ENCODE data around the gene RPRD1B. TPM values are rescaled to one million over a fixed set of nuclear protein-coding genes. Genes with fewer than 3 reads are reported as not detected.
A peak's percentile ranks its signal among the peaks of the same experiment; 100 is the strongest.

The RPRD1B gene, protein sequence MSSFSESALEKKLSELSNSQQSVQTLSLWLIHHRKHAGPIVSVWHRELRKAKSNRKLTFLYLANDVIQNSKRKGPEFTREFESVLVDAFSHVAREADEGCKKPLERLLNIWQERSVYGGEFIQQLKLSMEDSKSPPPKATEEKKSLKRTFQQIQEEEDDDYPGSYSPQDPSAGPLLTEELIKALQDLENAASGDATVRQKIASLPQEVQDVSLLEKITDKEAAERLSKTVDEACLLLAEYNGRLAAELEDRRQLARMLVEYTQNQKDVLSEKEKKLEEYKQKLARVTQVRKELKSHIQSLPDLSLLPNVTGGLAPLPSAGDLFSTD
- 102 and 112 TPM in 2 replicates for total RNA-seq (2022)
- Bru-seq, nascent RNA: percentile 98 among the genes with signal in this experiment
- BruChase-seq, experiment 1, labeled RNA remaining after a 2-hour chase: percentile 98 among the genes with signal in this experiment
- BruChase-seq, experiment 2, labeled RNA remaining after a 6-hour chase: percentile 95 among the genes with signal in this experiment
- long read RNA-seq, transcript RPRD1B-201 (7 exons, 3,874 nt): major isoform, 26 of 57 reads
- long read RNA-seq, partial matches to known transcripts: 4 of 57 reads
- long read RNA-seq, other reads (novel, unspliced or antisense): 27 of 57 reads

DNA sequence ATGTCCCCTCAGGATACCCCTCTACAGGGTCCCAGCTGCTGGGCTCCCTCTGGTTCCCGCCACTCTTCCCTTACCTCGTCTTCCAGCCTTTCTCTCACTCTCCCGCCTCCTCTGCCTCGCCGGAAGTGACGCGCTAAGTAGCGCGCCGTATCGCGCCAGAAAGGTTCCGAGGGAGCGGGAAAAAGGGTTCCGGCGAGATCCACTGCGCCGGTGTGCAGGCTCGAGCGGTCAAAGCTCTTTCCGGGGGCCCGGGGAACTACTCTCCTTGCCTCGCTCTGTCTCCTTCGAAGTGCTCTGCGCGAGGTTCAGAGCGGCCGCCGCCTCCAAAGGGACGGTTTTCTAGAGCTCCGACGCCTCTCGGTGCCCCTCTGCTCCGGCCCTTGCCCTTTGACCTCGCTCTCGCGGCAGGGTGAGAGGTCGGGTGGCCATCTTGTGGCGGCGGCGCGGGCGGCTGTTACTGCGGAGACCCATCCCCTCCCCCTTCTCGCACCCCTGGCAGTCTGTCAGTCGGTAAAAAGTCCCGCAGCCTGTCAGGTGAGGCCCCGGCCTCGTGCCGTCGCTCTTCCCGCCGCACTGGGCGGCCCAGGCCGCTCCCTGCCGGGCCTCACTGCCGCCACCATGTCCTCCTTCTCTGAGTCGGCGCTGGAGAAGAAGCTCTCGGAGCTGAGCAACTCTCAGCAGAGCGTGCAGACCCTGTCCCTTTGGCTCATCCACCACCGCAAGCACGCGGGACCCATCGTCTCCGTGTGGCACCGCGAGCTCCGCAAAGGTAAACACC lies at the start of gene RPRD1B, which contains the start of gene TTI1:
TSS of gene RPRD1B (plus strand) at position 417 of the 778 bp plus-strand sequence. CDS start at position 619, 202 bp downstream.
TSS of gene TTI1 (minus strand) at position 127 of the 778 bp plus-strand sequence. CDS start 19,640 bp downstream, outside the sequence.
- intact Hi-C loops (cut with micrococcal nuclease; ENCODE audit: unreplicated experiment): no loop called here
- CTCF ChIA-PET: interaction anchor here (0.6 to 2.3 kb wide), 6 partner anchors 20 to 437 kb away, joined by 3 to 8 read pairs (median 5); no protein-coding TSS in a partner anchor
- no peaks in the 10 kb centered on the region for H3K27me3 ChIP-seq (replicated peaks; ENCODE audit: control insufficient read depth, insufficient read depth, low read length)
- BruUV-seq (replicated peaks): no TSS peak
- Mint-ChIP-seq H3K27ac (ENCODE audit: unreplicated experiment) (peak within 1 kb of the TSS; percentile 97), H3K27me3 (ENCODE audit: insufficient read depth, unreplicated experiment) (no peaks in the 10 kb centered on the region), H3K4me1 (ENCODE audit: low read depth, unreplicated experiment) (peaks cover 43% of the 10 kb centered on the region), H3K36me3 (ENCODE audit: insufficient read depth, unreplicated experiment) (peaks cover 45% of the 10 kb centered on the region), H3K4me3 (ENCODE audit: unreplicated experiment) (peak within 1 kb of the TSS; percentile 95), H3K9me3 (ENCODE audit: unreplicated experiment) (no peaks in the 10 kb centered on the region)
- peaks cover 3% of the 10 kb centered on the region for H3K36me3 ChIP-seq (ENCODE audit: control insufficient read depth, insufficient read depth, low read length)
- H3K4me1 ChIP-seq: peaks cover 41% of the 10 kb centered on the region
- H3K9me3 ChIP-seq: no peaks in the 10 kb centered on the region
- TF ChIP-seq, protein P1, sequence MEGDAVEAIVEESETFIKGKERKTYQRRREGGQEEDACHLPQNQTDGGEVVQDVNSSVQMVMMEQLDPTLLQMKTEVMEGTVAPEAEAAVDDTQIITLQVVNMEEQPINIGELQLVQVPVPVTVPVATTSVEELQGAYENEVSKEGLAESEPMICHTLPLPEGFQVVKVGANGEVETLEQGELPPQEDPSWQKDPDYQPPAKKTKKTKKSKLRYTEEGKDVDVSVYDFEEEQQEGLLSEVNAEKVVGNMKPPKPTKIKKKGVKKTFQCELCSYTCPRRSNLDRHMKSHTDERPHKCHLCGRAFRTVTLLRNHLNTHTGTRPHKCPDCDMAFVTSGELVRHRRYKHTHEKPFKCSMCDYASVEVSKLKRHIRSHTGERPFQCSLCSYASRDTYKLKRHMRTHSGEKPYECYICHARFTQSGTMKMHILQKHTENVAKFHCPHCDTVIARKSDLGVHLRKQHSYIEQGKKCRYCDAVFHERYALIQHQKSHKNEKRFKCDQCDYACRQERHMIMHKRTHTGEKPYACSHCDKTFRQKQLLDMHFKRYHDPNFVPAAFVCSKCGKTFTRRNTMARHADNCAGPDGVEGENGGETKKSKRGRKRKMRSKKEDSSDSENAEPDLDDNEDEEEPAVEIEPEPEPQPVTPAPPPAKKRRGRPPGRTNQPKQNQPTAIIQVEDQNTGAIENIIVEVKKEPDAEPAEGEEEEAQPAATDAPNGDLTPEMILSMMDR (IDR thresholded peaks at IDR 0.05; ENCODE audit: insufficient read depth in 1 of 2, low read depth in 1 of 2, low read length in 1 of 2, severe bottlenecking in 1 of 2, unreplicated experiment in 1 of 2): peak in 1 of 2 experiments; percentile 14
- DNase-seq: peak; percentile 96 to 98
- POLR2A ChIA-PET: interaction anchor here (0.6 to 1.9 kb wide), 7 partner anchors 11 to 267 kb away, joined by 3 to 10 read pairs (median 4); no protein-coding TSS in a partner anchor
- H3K4me3 ChIP-seq (ENCODE audit: low read depth, low read length): peak within 1 kb of the TSS; percentile 79

DNA sequence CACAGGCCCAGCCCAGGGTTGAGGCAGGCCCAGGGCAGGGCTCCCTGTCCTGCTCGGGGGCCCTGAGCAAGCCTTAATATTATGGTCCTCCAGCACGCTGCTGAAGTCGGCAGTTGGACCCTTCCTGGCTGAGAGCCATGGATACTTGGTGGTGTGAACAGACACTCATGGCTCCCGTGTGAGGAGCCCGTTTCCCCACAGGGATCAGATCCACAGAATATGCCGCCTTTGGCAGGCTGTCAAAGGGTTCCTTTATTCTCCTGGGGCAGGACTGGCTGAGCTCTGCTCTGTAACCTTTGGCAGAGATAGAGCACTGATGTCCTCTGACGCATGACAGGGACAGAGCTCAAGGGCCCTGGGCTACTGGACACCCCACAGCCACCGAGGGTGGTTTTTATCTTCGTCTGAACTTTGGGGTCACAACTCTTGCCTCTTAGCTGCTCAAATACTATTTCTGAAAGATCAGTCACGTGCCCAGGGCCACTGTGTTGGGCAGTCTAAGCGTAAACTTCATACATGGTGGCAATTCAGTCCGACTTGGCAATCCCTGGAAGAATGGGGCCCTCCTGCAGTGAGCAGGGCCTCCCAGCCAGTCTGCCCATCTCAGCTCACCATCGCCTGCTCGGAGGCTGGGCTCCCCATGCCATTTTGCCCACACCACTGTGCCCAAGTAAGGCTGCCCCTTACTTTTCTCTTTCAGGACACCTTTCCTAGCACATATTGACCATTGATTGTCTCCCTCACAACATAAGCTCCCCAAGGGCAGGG lies 49.3 kb upstream of the RPRD1B start:
- CTCF ChIA-PET: interaction anchor here (0.7 to 0.8 kb wide), 2 partner anchors 9 to 10 kb away, joined by 3 read pairs; no protein-coding TSS in a partner anchor
- Histone ChIP-seq H3K27me3 (replicated peaks; ENCODE audit: control insufficient read depth, insufficient read depth, low read length) (no peaks in the 10 kb centered on the region), H3K36me3 (ENCODE audit: control insufficient read depth, insufficient read depth, low read length) (peaks cover 6% of the 10 kb centered on the region), H3K9me3 (no peaks in the 10 kb centered on the region), H3K4me1 (peaks cover 29% of the 10 kb centered on the region), H3K4me3 (ENCODE audit: low read depth, low read length) (no peak overlapping the region)
- intact Hi-C loops (cut with micrococcal nuclease; ENCODE audit: unreplicated experiment): loop anchor here (10.0 kb wide), 1 partner anchor 409 kb away; no protein-coding TSS in a partner anchor
- POLR2A ChIA-PET: no interaction called here
- H3K27ac Mint-ChIP-seq (ENCODE audit: unreplicated experiment): no peak overlapping the region
- TF ChIP-seq, protein P1 (IDR thresholded peaks at IDR 0.05; ENCODE audit: insufficient read depth in 1 of 2, low read depth in 1 of 2, low read length in 1 of 2, severe bottlenecking in 1 of 2, unreplicated experiment in 1 of 2): no peak
- H3K36me3 Mint-ChIP-seq (ENCODE audit: insufficient read depth, unreplicated experiment): peaks cover 31% of the 10 kb centered on the region
- no peaks in the 10 kb centered on the region for H3K9me3 Mint-ChIP-seq (ENCODE audit: unreplicated experiment)
- no peak overlapping the region for H3K4me3 Mint-ChIP-seq (ENCODE audit: unreplicated experiment)
- peaks cover 17% of the 10 kb centered on the region for H3K4me1 Mint-ChIP-seq (ENCODE audit: low read depth, unreplicated experiment)
- no TSS peak for BruUV-seq (replicated peaks)
- no peaks in the 10 kb centered on the region for H3K27me3 Mint-ChIP-seq (ENCODE audit: insufficient read depth, unreplicated experiment)
- no peak for DNase-seq
